Activated naive CD8-positive, alpha-beta T cell treated with anti-CD3 and anti-CD28 coated beads, Interleukin-2, amount 10 ng/mL, durations not matched to agents 7 days and 5 days (primary cell): ENCODE measurements around the gene ARSG. TPM values are rescaled to one million over a fixed set of nuclear protein-coding genes. Genes with fewer than 3 reads are reported as not detected.

Experiments used
- ATAC-seq: fragments of 150-1000 bp; cut with Tn5 transposase; one replicate; pipeline ENCODE4 v1.10.0; 2021; ENCODE audit warnings: low read depth, moderate library complexity
- POLR2A ChIA-PET: fragments of 350-600 bp; sonication (Branson Sonifier 250); formaldehyde crosslinking; loops from one replicate; lab custom pipeline; 2021; ENCODE audit warnings: antibody characterized with exemption; lab: Charles Lee
- DNase-seq: peaks from one replicate; pipeline ENCODE4 v3.0.0; 2021
- H3K27ac Mint-ChIP-seq: one replicate; pipeline ENCODE4 v1.8.0; 2022; ENCODE audit warnings: mild to moderate bottlenecking, mixed read lengths
- H3K27me3 Mint-ChIP-seq: one replicate; pipeline ENCODE4 v1.8.0; 2022; ENCODE audit warnings: mild to moderate bottlenecking, moderate library complexity, mixed read lengths
- H3K36me3 Mint-ChIP-seq: one replicate; pipeline ENCODE4 v1.8.0; 2021; ENCODE audit warnings: mild to moderate bottlenecking, mixed read lengths
- H3K4me1 Mint-ChIP-seq: one replicate; pipeline ENCODE4 v1.8.0; 2021; ENCODE audit warnings: mixed read lengths
- H3K4me3 Mint-ChIP-seq: one replicate; pipeline ENCODE4 v1.8.0; 2022; ENCODE audit warnings: mild to moderate bottlenecking, moderate library complexity, mixed read lengths
- H3K9me3 Mint-ChIP-seq: one replicate; pipeline ENCODE4 v1.8.0; 2021; ENCODE audit warnings: mixed read lengths
- total RNA-seq, 2 experiments: library from RNA; stranded (reverse); gene quantifications; one replicate each; pipeline ENCODE4 v1.2.3, GENCODE V29; 2021

The ARSG gene
- total RNA-seq, 2 experiments from 2014 or later = 10.4 to 10.9 TPM

DNA sequence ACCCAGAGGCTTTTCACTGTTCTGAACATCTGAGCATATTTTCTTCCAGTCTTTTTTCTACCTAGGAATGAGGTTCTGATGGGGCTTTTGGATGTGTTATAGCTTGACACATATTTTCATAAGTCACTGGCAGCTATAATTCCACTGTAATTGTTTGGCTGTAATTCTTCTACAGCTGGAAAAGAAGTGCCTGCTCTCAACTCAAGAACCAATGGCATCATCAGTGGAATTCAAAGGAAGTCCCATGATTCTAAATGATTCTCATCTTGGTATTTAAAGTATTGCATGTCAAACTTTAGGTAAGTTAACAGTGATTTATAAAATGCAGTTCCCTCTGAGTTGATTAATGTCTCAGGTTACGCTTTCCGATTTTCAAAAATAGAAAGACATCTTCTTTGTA lies 149.2 kb downstream of the ARSG start:
- POLR2A ChIA-PET = interaction anchor here (1.4 to 7.8 kb wide), 2 partner anchors 19 to 149 kb away, joined by 4 to 111 read pairs; partner anchors contain the start of genes ARSG, SLC16A6 and WIPI1
- DNase-seq (no peak), ATAC-seq (no peak)
- Mint-ChIP-seq H3K36me3 (peaks cover 20% of the 10 kb centered on the region), H3K9me3 (no peaks in the 10 kb centered on the region), H3K4me1 (peaks cover 39% of the 10 kb centered on the region), H3K27ac (peak overlapping the region; percentile 12), H3K27me3 (no peaks in the 10 kb centered on the region), H3K4me3 (no peak overlapping the region)

DNA sequence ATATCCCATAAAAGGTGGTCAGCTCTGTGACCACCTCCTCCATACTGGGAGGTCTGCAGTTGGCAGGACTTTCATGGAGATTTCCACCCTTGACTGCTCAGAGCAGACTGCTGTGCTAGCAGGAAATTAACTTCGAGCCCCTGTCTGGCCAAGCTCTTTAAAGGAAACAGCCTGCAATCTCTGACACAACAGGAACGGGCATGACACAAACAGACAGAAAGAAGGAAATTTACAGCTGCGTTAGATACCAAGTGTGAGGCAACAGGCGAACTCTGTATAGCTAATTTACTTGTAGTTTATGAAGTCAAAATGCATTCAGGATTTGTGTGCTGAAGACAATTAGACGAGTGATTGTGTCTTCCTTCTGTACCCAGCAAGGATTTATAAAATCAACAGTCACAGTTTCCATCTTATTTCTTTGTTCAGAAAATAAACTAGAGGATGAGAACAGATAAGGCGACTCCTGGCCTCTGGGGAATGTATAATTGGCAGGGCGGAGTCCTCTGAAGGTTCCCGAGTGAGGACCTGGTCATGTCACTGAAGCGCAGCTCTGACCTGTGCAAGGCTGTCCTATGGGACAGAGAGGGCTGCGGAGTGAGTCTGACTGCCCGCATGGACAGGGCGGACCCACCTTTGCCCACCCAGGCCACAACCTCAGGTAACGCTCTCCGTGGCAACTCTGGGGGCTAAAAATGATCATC lies 149.9 kb downstream of the ARSG start:
- no peak for ATAC-seq
- peaks cover 36% of the 10 kb centered on the region for H3K4me1 Mint-ChIP-seq
- H3K4me3 Mint-ChIP-seq = no peak overlapping the region
- POLR2A ChIA-PET = interaction anchor here (0.6 to 7.8 kb wide), 3 partner anchors 18 to 150 kb away, joined by 4 to 111 read pairs (median 4); partner anchors contain the start of genes ARSG, SLC16A6 and WIPI1
- no peaks in the 10 kb centered on the region for H3K27me3 Mint-ChIP-seq
- no peak for DNase-seq
- H3K27ac Mint-ChIP-seq = peak overlapping the region; percentile 12
- peaks cover 17% of the 10 kb centered on the region for H3K36me3 Mint-ChIP-seq
- H3K9me3 Mint-ChIP-seq = no peaks in the 10 kb centered on the region

DNA sequence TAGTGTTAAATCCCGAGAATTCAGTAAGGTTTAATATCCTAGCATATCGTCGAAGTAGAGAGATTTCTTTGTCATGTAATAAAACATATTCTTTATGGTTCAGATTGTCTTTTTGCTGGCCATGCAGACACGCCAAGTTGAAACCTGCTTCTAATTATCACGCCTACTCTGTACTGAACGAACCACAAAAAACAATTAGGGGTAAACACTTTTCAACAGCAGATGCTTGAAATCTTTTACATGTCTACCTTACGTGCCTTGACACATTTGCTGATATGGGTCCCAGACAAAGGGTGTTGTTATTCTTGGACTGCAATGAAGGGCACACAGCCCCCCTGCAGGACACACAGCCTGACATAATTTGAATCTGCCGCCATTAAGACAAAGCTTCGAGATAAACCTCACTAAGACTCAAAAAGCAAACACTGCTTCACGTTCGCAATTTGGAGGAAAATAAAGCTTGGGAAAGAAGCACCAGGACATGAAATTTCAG lies 152.7 kb downstream of the ARSG start:
- ATAC-seq (no peak), DNase-seq (no peak)
- Mint-ChIP-seq H3K4me1 (peaks cover 27% of the 10 kb centered on the region), H3K27me3 (no peaks in the 10 kb centered on the region), H3K27ac (no peak overlapping the region), H3K4me3 (no peak overlapping the region), H3K9me3 (no peaks in the 10 kb centered on the region), H3K36me3 (peaks cover 29% of the 10 kb centered on the region)
- POLR2A ChIA-PET = no interaction called here

DNA sequence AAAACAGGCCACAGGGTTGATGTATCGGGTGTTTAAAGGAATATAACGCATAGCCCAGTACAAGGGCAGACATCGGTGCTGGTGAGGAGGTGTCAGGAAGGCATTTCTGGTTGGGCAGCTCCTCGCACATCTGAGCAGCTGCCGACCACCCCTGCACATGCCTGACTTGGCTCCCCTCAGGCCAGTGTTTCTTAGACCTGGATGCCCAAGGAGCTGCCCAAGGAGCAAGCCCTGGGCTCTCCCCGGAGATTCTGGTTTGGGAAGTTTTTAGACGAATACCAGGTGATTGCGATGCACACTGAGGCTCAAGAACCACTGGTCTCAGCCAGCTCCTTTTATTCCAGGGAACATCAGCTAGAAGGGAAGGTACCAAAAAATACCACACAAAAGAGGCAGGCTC lies 154.4 kb downstream of the ARSG start:
- peaks cover 20% of the 10 kb centered on the region for H3K4me1 Mint-ChIP-seq
- no peak overlapping the region for H3K4me3 Mint-ChIP-seq
- H3K9me3 Mint-ChIP-seq = no peaks in the 10 kb centered on the region
- DNase-seq (no peak), ATAC-seq (no peak)
- no peak overlapping the region for H3K27ac Mint-ChIP-seq
- POLR2A ChIA-PET = interaction anchor here (1.4 to 2.5 kb wide), 2 partner anchors 12 to 15 kb away, joined by 7 read pairs; partner anchors contain the start of gene WIPI1
- peaks cover 34% of the 10 kb centered on the region for H3K36me3 Mint-ChIP-seq
- no peaks in the 10 kb centered on the region for H3K27me3 Mint-ChIP-seq

DNA sequence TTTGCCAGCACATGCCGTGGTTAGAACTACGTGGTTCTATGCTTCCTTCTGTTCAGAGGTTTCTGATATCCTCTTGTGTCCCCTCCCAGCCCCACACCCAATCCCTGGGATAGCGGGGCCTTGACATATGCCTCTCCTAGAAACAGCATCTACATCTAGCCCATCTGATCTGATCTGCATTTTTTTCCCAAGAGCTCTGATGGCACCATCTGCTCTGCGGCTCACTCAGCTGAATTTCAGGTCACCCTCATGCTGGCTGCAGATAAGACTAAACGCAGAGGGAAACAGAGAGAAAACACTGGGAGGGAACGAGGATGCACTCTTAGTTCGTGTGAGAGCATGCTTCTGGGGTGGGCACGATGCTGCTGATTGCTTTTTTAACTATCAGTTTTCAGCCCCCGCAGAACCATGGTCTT lies 155.3 kb downstream of the ARSG start:
- Mint-ChIP-seq H3K27ac (peak overlapping the region; percentile 46), H3K4me3 (no peak overlapping the region), H3K4me1 (peaks cover 13% of the 10 kb centered on the region), H3K27me3 (no peaks in the 10 kb centered on the region), H3K9me3 (no peaks in the 10 kb centered on the region), H3K36me3 (peaks cover 36% of the 10 kb centered on the region)
- POLR2A ChIA-PET = interaction anchor here (1.4 to 2.5 kb wide), 3 partner anchors 11 to 199 kb away, joined by 3 to 7 read pairs (median 7); partner anchors contain the start of gene WIPI1
- ATAC-seq (no peak), DNase-seq (no peak)

DNA sequence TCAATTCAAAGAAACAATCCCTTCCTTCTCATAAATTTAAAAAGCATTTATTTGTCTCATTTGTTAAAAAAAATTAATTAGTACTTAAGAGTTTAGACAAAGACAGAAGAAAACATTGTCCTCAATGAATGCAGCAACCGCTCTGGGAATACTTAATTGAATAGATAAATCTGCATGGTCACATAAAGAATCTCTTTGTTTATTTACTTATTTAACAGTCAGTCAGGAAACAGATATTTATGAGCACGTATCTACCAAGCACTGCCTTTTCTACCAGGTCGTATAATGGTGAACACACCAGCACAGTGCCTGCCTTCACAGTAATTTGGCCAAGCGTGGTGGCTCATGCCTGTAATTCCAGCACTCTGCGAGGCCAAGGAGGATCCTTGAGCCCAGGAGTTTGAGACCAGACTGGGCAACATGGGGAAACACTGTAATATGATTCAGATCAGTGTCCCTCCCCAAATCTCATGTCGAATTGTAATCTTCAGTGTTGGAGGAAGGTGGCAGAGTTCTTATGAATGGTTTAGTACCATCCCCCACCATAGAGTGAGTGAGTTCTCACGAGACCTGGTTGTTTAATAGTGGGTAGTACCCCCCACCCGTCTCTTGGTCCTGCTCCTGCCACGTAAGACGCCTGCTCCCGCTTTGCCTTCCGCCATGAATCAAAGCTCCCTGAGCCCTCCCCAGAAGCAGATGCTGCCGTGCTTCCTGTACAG lies 157.9 kb downstream of the ARSG start:
- peaks cover 20% of the 10 kb centered on the region for H3K4me1 Mint-ChIP-seq
- H3K27ac Mint-ChIP-seq = peak overlapping the region; percentile 26
- peaks cover 46% of the 10 kb centered on the region for H3K36me3 Mint-ChIP-seq
- ATAC-seq (no peak), DNase-seq (no peak)
- H3K9me3 Mint-ChIP-seq = no peaks in the 10 kb centered on the region
- no peaks in the 10 kb centered on the region for H3K27me3 Mint-ChIP-seq
- POLR2A ChIA-PET = interaction anchor here (1.7 kb wide), 1 partner anchor 11 kb away, joined by 5 read pairs; no protein-coding TSS in a partner anchor
- H3K4me3 Mint-ChIP-seq = no peak overlapping the region

DNA sequence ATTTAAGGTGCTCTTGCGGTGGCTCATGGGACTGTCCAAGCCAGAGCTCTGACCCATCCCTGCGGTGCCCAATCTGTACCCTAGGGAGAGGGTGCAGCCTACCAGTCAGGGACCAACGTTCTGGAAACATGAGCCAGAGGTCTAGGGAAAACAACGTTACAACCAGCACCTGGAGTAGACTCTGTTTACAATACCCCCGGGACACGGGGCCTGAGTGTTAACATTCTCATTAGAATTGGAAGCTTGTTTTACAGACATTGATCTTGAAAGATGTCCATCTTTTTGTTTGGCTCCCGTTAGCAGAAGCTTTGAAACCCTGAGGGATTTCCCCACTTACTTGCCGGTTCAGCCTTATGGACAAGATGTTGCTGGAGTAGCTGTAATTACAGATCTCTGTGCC lies 159.1 kb downstream of the ARSG start:
- H3K27me3 Mint-ChIP-seq = no peaks in the 10 kb centered on the region
- H3K9me3 Mint-ChIP-seq = no peaks in the 10 kb centered on the region
- ATAC-seq (no peak), DNase-seq (no peak)
- H3K4me1 Mint-ChIP-seq = peaks cover 24% of the 10 kb centered on the region
- H3K4me3 Mint-ChIP-seq = no peak overlapping the region
- peaks cover 42% of the 10 kb centered on the region for H3K36me3 Mint-ChIP-seq
- POLR2A ChIA-PET = interaction anchor here (0.6 to 1.7 kb wide), 3 partner anchors 8 to 126 kb away, joined by 3 to 5 read pairs (median 4); no protein-coding TSS in a partner anchor
- no peak overlapping the region for H3K27ac Mint-ChIP-seq

DNA sequence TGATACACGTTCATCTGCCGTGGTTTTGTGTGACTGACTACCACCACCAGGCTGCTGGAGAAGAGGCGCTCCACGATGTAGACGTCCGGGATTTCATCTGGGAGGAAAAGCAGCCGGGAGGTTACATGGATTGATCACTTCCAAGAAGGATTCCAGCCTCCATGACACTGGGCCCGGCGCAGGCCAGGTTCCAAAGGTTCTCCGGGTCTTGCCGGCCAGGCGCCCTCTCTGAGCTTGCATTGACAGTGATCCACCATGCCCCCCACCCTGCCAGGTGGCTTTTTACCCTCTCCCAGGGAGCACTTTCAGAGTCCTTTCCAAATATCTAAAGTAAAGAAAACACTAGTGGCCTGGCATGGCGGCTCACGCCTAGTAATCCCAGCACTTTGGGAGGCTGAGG lies 159.5 kb downstream of the ARSG start:
- Mint-ChIP-seq H3K27ac (no peak overlapping the region), H3K4me1 (peaks cover 25% of the 10 kb centered on the region), H3K9me3 (no peaks in the 10 kb centered on the region), H3K4me3 (no peak overlapping the region), H3K27me3 (no peaks in the 10 kb centered on the region), H3K36me3 (peaks cover 42% of the 10 kb centered on the region)
- DNase-seq (no peak), ATAC-seq (no peak)
- POLR2A ChIA-PET = interaction anchor here (0.6 to 1.7 kb wide), 3 partner anchors 8 to 127 kb away, joined by 3 to 5 read pairs (median 4); no protein-coding TSS in a partner anchor

DNA sequence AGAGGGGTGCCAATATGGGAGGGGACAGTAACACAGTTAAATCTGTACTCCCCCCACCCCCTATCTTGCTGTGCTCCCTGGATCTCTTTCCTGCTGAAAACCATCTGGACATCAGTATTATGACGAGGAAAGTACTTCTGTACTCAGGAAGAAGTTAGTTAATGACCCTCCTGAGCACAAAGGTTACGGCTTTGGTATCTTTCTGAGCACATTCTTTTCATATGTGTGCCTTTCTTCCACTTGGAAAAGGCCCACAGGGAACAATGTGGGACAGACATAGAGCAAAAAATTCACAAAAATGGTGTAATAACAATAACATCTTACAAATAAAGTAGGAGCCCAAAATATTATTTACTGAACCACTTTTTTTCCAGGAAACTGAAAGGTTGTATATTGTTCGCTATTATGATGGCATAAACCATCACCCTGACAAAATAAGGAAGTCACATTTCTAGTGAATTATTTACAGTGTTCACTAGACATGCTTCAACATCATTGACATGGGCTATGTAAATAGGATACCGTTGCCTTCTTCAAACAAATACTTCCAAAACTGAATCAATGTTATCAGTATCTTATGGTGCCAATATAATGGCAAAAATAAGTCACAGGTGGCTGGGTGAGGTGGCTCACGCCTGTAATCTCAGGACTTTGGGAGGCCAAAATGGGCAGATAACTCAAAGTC lies 160.5 kb downstream of the ARSG start:
- H3K4me1 Mint-ChIP-seq = peaks cover 30% of the 10 kb centered on the region
- DNase-seq (no peak), ATAC-seq (no peak)
- H3K27me3 Mint-ChIP-seq = no peaks in the 10 kb centered on the region
- H3K36me3 Mint-ChIP-seq = peaks cover 40% of the 10 kb centered on the region
- H3K27ac Mint-ChIP-seq = no peak overlapping the region
- H3K9me3 Mint-ChIP-seq = no peaks in the 10 kb centered on the region
- no peak overlapping the region for H3K4me3 Mint-ChIP-seq
- POLR2A ChIA-PET = no interaction called here

DNA sequence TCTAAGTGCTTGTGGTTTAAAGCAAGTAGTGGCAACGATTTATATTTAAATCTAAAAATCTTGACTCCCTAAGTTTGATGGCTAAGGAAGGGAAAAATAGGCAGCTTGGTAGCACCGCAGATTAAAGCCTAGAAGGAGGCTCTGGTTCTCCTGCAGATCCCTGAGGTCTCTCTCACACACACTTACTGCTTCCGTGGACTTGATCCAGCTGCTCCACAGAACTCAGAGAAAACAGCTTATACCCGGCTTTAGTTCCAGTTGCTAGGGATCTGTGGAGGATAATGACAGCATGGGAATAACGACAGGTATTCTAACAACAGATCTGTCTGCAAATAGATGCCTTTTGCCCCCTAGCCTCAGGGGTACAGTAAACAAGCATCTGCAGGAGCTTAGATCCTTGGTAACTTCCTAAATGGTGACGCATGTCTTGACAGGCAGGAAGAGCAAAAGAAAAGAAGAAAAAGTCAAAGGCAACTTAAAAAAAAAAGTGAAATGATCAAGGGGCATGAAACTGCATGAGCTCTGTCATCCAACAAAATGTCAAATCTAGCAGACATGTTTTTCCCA lies 161.5 kb downstream of the ARSG start:
- Mint-ChIP-seq H3K36me3 (peaks cover 40% of the 10 kb centered on the region), H3K27me3 (no peaks in the 10 kb centered on the region), H3K4me1 (peaks cover 29% of the 10 kb centered on the region), H3K27ac (no peak overlapping the region), H3K9me3 (no peaks in the 10 kb centered on the region), H3K4me3 (no peak overlapping the region)
- DNase-seq = no peak
- ATAC-seq = no peak
- POLR2A ChIA-PET = no interaction called here

DNA sequence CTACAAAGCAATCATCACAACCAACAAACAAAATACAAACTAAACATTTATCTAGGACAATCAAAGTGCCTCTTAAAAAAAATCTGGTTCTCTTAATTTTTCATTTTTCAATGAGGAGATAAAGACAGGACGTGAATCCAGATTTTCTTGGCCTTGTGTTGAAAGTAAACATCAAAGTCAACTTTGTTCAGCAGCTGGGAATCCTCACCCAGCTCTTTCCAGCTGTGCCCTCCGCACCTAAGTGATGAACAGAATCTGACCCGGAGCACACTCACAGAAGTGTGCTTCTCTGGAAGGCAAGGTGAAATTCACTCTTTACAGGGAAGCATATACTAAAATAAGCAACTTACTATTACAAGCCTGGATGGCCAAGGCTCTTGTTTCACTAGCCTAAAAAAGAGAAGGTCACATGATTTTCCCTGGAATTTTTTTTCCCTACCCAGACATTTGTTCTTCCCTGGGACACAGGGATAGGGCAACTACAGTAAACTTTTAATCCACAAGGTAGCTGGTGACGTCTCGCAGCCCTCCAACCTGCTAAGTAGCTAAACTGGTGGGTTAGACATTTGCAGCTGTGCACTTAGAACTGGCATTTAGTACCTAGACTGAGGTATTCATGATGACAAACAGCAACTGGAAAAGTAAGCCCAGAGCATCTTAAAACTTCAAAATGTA lies 162.8 kb downstream of the ARSG start:
- Mint-ChIP-seq H3K9me3 (no peaks in the 10 kb centered on the region), H3K4me1 (peaks cover 34% of the 10 kb centered on the region), H3K4me3 (no peak overlapping the region), H3K36me3 (peaks cover 31% of the 10 kb centered on the region), H3K27me3 (no peaks in the 10 kb centered on the region), H3K27ac (no peak overlapping the region)
- POLR2A ChIA-PET = no interaction called here
- DNase-seq (no peak), ATAC-seq (no peak)

DNA sequence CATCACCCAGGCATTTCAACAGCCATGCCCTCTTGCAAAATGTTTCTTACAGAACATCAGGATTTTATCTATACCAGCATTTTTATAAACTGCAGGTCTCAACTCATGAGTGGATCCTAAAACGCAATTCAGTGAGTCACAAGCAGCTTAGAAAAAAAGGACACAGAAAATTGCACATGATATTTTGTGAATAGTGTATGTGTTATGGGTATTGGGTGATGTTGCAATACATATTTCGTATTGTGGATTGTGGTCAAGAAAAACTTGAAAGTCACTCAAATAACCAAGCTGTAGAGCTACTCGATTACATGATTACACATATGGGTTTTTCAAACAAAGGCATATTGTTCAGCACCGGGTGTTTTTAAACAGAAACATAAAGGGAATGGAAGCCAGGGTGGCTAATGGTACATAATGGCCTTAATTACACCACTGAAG lies 164.6 kb downstream of the ARSG start:
- Mint-ChIP-seq H3K9me3 (no peaks in the 10 kb centered on the region), H3K36me3 (peaks cover 19% of the 10 kb centered on the region), H3K27ac (no peak overlapping the region), H3K4me3 (peak overlapping the region; percentile 98), H3K27me3 (no peaks in the 10 kb centered on the region), H3K4me1 (peaks cover 50% of the 10 kb centered on the region)
- DNase-seq = no peak
- POLR2A ChIA-PET = interaction anchor here (1.6 to 9.3 kb wide), 3 partner anchors 18 to 275 kb away, joined by 5 to 111 read pairs (median 8); no protein-coding TSS in a partner anchor
- ATAC-seq = no peak
